ENCODE measurements around the gene ANKRD6. TPM values are rescaled to one million over a fixed set of nuclear protein-coding genes. Genes with fewer than 3 reads are reported as not detected.

ANKRD6 gene
- total RNA-seq, 4 donors from 2014 or later: 9.8 to 19.0 (median 12.2) TPM

DNA sequence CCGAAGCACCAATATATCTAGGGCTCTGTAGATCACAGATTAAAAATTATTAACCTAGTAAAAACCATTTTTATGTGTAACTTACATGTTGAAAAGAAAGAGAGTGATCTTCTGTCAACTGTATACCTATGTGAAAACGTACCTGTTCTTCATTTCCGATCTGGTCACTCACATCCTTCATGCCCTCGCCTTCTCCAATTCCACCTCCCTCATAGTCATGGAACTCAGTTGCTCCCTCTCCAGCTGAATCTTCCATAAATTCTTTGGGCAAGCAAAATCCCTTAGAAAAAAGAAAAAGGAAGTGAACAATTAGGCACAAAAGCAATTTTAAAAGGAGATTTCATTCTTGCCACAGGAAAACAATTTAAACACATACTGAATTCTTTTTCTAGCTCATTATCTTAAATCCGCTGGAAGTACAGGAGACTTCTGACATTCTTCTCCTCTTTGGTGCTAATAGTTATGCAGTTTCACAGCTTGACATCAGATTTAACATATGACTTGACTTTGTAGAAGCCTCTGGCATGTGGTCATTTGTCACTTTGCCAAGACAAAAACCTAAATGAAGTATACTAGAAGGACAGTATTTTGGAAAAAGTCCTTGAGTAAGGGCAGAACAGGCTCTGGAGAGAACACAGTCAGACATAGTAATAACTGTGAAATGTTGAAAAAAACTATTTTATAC, 235.1 kb downstream of the ANKRD6 start:
- Histone ChIP-seq H3K4me1 (no peaks in the 10 kb centered on the region), H3K36me3 (peaks cover 5 to 85% of the 10 kb centered on the region in 2 donors), H3K4me3 (no peak overlapping the region), H3K27ac (no peak overlapping the region), H3K27me3 (no peaks in the 10 kb centered on the region), H3K9me3 (no peaks in the 10 kb centered on the region)
- WGBS, 2 donors (ENCODE audit: low coverage in 1 of 2): 77 to 79% methylated on average over 5 of the region's 5 CpGs
- no peak for ATAC-seq
- TF ChIP-seq, protein P1, sequence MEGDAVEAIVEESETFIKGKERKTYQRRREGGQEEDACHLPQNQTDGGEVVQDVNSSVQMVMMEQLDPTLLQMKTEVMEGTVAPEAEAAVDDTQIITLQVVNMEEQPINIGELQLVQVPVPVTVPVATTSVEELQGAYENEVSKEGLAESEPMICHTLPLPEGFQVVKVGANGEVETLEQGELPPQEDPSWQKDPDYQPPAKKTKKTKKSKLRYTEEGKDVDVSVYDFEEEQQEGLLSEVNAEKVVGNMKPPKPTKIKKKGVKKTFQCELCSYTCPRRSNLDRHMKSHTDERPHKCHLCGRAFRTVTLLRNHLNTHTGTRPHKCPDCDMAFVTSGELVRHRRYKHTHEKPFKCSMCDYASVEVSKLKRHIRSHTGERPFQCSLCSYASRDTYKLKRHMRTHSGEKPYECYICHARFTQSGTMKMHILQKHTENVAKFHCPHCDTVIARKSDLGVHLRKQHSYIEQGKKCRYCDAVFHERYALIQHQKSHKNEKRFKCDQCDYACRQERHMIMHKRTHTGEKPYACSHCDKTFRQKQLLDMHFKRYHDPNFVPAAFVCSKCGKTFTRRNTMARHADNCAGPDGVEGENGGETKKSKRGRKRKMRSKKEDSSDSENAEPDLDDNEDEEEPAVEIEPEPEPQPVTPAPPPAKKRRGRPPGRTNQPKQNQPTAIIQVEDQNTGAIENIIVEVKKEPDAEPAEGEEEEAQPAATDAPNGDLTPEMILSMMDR (IDR thresholded peaks at IDR 0.05): no peak

DNA sequence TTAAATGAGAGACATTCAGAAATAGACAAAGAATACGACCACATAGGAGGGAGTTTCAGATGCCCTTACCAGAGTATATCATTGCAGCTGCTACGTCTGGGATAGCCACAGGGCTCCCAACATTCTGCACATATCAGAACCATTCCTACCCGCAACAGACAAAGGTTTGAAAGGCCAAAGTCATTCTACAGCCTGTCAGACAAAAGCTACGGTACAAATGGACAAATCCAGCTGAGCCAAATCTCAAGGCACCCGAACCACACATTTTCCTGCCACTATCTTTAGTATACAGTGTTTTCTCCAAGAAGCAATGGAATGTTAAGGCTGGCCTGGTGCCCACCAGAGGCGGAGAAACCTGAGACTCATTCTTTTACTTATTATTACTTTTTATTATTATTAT, 236.1 kb downstream of the ANKRD6 start:
- TF ChIP-seq POLR2A (IDR thresholded peaks at IDR 0.05): no peak
- no peak for TF ChIP-seq EP300 (IDR thresholded peaks at IDR 0.05)
- TF ChIP-seq, protein P1 (IDR thresholded peaks at IDR 0.05): no peak
- no peak for TF ChIP-seq POLR2AphosphoS5 (IDR thresholded peaks at IDR 0.05)
- H3K9me3 ChIP-seq: no peaks in the 10 kb centered on the region
- no peak overlapping the region for H3K27ac ChIP-seq
- no peaks in the 10 kb centered on the region for H3K4me1 ChIP-seq
- H3K4me3 ChIP-seq: no peak overlapping the region
- no peaks in the 10 kb centered on the region for H3K27me3 ChIP-seq
- 37 to 48% methylated on average over 6 of the region's 6 CpGs for WGBS, 2 donors (ENCODE audit: low coverage in 1 of 2)
- H3K36me3 ChIP-seq: peaks cover 8 to 85% of the 10 kb centered on the region in 2 donors
- no peak for ATAC-seq

DNA sequence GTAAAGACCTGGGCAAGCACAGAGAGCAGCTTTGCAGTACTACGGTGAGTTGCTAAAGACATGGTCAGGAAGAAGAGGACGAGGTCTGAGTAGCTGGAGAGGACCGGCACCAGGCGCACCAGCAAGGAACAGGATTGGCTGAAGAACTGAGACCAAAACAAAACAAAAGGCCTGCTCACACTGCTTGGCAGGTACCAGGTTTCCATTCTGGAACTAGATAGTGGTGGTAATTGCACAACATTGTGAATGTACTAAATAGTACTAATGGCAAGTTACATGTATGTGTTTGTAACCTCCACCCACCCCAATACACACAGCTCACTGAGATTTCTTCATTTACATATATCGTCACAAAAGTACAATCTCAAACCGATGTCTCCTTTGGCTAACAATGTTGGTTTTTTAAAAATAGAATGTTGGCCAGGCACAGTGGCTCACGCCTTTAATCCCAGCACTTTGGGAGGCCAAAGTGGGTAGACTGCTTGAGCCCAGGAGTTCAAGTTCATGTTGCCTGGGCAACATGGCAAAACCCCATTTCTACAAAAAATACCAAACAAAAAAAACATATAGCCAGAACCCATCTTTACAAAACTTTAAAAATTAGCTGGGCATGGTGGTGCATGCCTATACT, 238.1 kb downstream of the ANKRD6 start:
- H3K4me1 ChIP-seq: peaks cover 0 to 3% (median 0%) of the 10 kb centered on the region in 3 donors
- H3K4me3 ChIP-seq: no peak overlapping the region
- TF ChIP-seq POLR2A (IDR thresholded peaks at IDR 0.05): no peak
- no peak for TF ChIP-seq POLR2AphosphoS5 (IDR thresholded peaks at IDR 0.05)
- TF ChIP-seq, protein P1 (IDR thresholded peaks at IDR 0.05): no peak
- TF ChIP-seq EP300 (IDR thresholded peaks at IDR 0.05): no peak
- no peak overlapping the region for H3K27ac ChIP-seq
- H3K36me3 ChIP-seq: peaks cover 8 to 86% of the 10 kb centered on the region in 2 donors
- ATAC-seq: no peak
- no peaks in the 10 kb centered on the region for H3K27me3 ChIP-seq
- H3K9me3 ChIP-seq: no peaks in the 10 kb centered on the region
- WGBS, 2 donors (ENCODE audit: low coverage in 1 of 2): 88 to 91% methylated on average over 6 to 7 of the region's 7 CpGs

DNA sequence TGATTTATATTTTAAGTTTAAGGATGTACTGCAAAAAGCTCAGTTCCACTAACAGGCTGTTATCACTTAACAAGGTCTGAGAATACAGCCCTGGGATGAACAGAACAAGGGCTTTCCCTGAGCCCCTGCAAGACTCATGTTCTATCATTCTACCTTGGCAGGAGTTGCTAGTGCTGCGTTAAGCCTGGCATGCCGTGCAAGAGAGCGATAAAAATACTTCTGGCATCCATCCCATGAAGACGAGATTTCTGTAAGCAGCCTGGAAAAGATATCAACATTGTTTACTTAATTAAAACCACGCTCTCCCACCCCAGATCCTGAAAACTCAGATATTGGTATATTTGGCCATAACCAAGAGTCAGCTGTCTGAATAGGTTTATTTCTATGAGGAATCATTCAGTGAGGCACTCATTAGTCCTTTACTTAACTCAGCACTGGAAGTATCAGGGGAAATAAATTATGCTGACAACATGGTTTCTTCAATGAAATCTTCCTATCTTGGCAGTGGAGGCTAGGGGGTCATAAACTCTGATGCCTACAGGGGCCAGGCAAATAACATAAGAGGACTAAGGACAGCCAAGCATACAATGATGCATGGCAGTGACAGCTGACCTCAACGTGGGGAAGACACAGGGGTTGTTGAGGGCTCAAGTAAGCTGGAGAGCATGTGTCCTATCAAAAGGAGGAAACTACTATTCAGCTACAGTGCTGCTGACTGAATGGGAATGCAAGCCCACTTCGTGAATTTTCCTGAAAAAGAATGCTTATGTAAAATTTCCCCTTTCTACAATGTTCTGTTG, 243.2 kb downstream of the ANKRD6 start:
- no peak overlapping the region for H3K27ac ChIP-seq
- H3K4me3 ChIP-seq: no peak overlapping the region
- peaks cover 8 to 100% of the 10 kb centered on the region in 2 donors for H3K36me3 ChIP-seq
- peaks cover 0 to 9% (median 0%) of the 10 kb centered on the region in 3 donors for H3K4me1 ChIP-seq
- no peak for ATAC-seq
- no peaks in the 10 kb centered on the region for H3K9me3 ChIP-seq
- TF ChIP-seq POLR2AphosphoS5 (IDR thresholded peaks at IDR 0.05) (no peak), POLR2A (IDR thresholded peaks at IDR 0.05) (no peak), EP300 (IDR thresholded peaks at IDR 0.05) (no peak)
- TF ChIP-seq, protein P1 (IDR thresholded peaks at IDR 0.05): no peak
- 23 to 37% methylated on average over 3 to 7 of the region's 7 CpGs for WGBS, 2 donors (ENCODE audit: low coverage in 1 of 2)
- H3K27me3 ChIP-seq: no peaks in the 10 kb centered on the region
